Measurements from ENCODE around the gene PER2.

The PER2 gene

GRCh38 chr2:238262496-238263122 lies 25.8 kb downstream of the PER2 start:
- no peak for DNase-seq (ENCODE audit: extremely low read depth, low read depth)
- TF ChIP-seq CTCF (IDR thresholded peaks at IDR 0.05; ENCODE audit: low read depth, low read length), result no peak

GRCh38 chr2:238261718-238262375 lies 26.6 kb downstream of the PER2 start:
- DNase-seq (ENCODE audit: extremely low read depth, low read depth), result no peak
- TF ChIP-seq CTCF (IDR thresholded peaks at IDR 0.05; ENCODE audit: low read depth, low read length), result no peak

GRCh38 chr2:238260883-238261282 lies 27.5 kb downstream of the PER2 start:
- TF ChIP-seq CTCF (IDR thresholded peaks at IDR 0.05; ENCODE audit: low read depth, low read length), result no peak
- no peak for DNase-seq (ENCODE audit: extremely low read depth, low read depth)

- no peak; the same call in 1 of the 2 replicates for TF ChIP-seq CTCF (IDR thresholded peaks at IDR 0.05; ENCODE audit: low read depth, low read length)
- DNase-seq (ENCODE audit: extremely low read depth, low read depth), result no peak
Measured at GRCh38 chr2:238259061-238260020, 29.1 kb downstream of the PER2 start.

GRCh38 chr2:238257786-238258700 lies 30.4 kb downstream of the PER2 start:
- TF ChIP-seq CTCF (IDR thresholded peaks at IDR 0.05; ENCODE audit: low read depth, low read length), result no peak
- DNase-seq (ENCODE audit: extremely low read depth, low read depth), result no peak

GRCh38 chr2:238256594-238257104 lies 31.8 kb downstream of the PER2 start:
- no peak for DNase-seq (ENCODE audit: extremely low read depth, low read depth)
- TF ChIP-seq CTCF (IDR thresholded peaks at IDR 0.05; ENCODE audit: low read depth, low read length), result peak; percentile 54

Data from AG09319 (cell line).